ENCODE results near the gene DNASE1L1.

Gene DNASE1L1

DNA sequence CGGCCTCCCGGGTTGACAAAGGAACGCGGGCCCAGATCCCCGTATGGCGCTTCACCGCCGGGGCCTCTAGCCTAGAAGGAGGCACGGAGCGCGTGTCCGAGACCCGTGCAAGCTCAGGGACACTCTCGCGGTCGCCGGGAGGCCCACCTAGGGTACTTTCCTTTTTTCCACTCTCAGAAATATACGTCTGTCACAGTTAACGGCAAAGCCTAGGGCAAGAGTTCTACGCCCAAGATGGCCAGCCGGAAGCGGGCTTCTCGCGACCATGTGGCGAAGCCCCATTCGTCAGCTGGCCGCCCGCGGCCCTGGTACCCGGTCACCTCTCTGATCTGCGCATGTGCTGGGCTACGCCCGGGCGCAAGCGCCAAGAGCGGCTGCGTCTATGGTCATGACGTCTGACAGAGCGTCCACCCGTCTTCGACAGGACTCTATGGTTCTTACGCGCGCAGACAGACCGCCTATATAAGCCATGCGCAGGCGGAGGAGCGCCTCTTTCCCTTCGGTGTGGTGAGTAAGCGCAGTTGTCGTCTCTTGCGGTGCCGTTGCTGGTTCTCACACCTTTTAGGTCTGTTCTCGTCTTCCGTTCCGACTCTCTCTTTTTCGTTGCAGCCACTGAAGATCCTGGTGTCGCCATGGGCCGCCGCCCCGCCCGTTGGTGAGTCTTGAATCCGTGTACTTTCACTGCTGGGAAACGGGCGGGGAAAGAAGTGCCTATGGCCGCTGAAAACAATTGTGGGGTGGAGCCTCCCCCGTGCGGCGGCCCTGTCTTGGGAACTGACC lies 11.0 kb downstream of the DNASE1L1 start, which contains the start of gene RPL10 (continued):
- 0 out of 2 replicates have a peak, but pooled peaks have one; percentile 6 for TF ChIP-seq WT1 (tag by site-specific recombination; IDR thresholded peaks at IDR 0.05)
- TF ChIP-seq SCRT2 (tag by site-specific recombination; IDR thresholded peaks at IDR 0.05): no peak
- TF ChIP-seq ZNF202 (tag by site-specific recombination; IDR thresholded peaks at IDR 0.05; ENCODE audit: borderline replicate concordance): no peak
- TF ChIP-seq ZNF121 (tag by site-specific recombination; IDR thresholded peaks at IDR 0.05): no peak
- TF ChIP-seq ZNF366 (tag by site-specific recombination; conservative IDR thresholded peaks at IDR 0.05): peak; percentile 31; the same call in 1 of the 2 replicates
- no peak for TF ChIP-seq ZNF174 (tag by site-specific recombination; IDR thresholded peaks at IDR 0.05)
- peak; percentile 54; the same call in 1 of the 2 replicates for TF ChIP-seq SP7 (tag by site-specific recombination; IDR thresholded peaks at IDR 0.05)
- TF ChIP-seq EGR2 (tag by site-specific recombination; IDR thresholded peaks at IDR 0.05; ENCODE audit: low read depth): 0 out of 2 replicates have a peak, but pooled peaks have one; percentile 25
- peak; percentile 90; the same call in 1 of the 2 replicates for TF ChIP-seq ZBTB20 (tag by site-specific recombination; IDR thresholded peaks at IDR 0.05)
- no peak for TF ChIP-seq GLIS2 (tag by site-specific recombination; IDR thresholded peaks at IDR 0.05)
- TF ChIP-seq, protein P1, sequence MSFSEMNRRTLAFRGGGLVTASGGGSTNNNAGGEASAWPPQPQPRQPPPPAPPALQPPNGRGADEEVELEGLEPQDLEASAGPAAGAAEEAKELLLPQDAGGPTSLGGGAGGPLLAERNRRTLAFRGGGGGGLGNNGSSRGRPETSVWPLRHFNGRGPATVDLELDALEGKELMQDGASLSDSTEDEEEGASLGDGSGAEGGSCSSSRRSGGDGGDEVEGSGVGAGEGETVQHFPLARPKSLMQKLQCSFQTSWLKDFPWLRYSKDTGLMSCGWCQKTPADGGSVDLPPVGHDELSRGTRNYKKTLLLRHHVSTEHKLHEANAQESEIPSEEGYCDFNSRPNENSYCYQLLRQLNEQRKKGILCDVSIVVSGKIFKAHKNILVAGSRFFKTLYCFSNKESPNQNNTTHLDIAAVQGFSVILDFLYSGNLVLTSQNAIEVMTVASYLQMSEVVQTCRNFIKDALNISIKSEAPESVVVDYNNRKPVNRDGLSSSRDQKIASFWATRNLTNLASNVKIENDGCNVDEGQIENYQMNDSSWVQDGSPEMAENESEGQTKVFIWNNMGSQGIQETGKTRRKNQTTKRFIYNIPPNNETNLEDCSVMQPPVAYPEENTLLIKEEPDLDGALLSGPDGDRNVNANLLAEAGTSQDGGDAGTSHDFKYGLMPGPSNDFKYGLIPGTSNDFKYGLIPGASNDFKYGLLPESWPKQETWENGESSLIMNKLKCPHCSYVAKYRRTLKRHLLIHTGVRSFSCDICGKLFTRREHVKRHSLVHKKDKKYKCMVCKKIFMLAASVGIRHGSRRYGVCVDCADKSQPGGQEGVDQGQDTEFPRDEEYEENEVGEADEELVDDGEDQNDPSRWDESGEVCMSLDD (tag by site-specific recombination; IDR thresholded peaks at IDR 0.05): 0 out of 2 replicates have a peak, but pooled peaks have one; percentile 38
- TF ChIP-seq ZNF23 (tag by site-specific recombination; IDR thresholded peaks at IDR 0.05; ENCODE audit: borderline replicate concordance): no peak
- no peak for TF ChIP-seq SALL2 (tag by site-specific recombination; IDR thresholded peaks at IDR 0.05; ENCODE audit: borderline replicate concordance)
- TF ChIP-seq ZNF473 (tag by site-specific recombination; IDR thresholded peaks at IDR 0.05): no peak
- TF ChIP-seq ZNF76 (tag by site-specific recombination; IDR thresholded peaks at IDR 0.05; ENCODE audit: borderline replicate concordance, low read depth): no peak; the same call in 1 of the 2 replicates
- peak; percentile 70; the same call in 1 of the 2 replicates for TF ChIP-seq YY1 (tag by site-specific recombination; IDR thresholded peaks at IDR 0.05)
- 0 out of 2 replicates have a peak, but pooled peaks have one; percentile 11 for TF ChIP-seq ZNF843 (tag by site-specific recombination; IDR thresholded peaks at IDR 0.05)
- no peak for TF ChIP-seq ZNF654 (tag by site-specific recombination; IDR thresholded peaks at IDR 0.05; ENCODE audit: low read depth)
- TF ChIP-seq OVOL3 (tag by site-specific recombination; IDR thresholded peaks at IDR 0.05): no peak
- TF ChIP-seq SCRT1 (tag by site-specific recombination; IDR thresholded peaks at IDR 0.05; ENCODE audit: borderline replicate concordance): no peak
- TF ChIP-seq, protein P2, sequence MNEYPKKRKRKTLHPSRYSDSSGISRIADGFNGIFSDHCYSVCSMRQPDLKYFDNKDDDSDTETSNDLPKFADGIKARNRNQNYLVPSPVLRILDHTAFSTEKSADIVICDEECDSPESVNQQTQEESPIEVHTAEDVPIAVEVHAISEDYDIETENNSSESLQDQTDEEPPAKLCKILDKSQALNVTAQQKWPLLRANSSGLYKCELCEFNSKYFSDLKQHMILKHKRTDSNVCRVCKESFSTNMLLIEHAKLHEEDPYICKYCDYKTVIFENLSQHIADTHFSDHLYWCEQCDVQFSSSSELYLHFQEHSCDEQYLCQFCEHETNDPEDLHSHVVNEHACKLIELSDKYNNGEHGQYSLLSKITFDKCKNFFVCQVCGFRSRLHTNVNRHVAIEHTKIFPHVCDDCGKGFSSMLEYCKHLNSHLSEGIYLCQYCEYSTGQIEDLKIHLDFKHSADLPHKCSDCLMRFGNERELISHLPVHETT (tag by site-specific recombination; IDR thresholded peaks at IDR 0.05): peak; percentile 60
- TF ChIP-seq ZNF19 (tag by site-specific recombination; IDR thresholded peaks at IDR 0.05; ENCODE audit: low read depth): no peak
- TF ChIP-seq ZNF24 (tag by site-specific recombination; IDR thresholded peaks at IDR 0.05): no peak
- TF ChIP-seq ZNF792 (tag by site-specific recombination; IDR thresholded peaks at IDR 0.05): no peak
- TF ChIP-seq, protein P3, sequence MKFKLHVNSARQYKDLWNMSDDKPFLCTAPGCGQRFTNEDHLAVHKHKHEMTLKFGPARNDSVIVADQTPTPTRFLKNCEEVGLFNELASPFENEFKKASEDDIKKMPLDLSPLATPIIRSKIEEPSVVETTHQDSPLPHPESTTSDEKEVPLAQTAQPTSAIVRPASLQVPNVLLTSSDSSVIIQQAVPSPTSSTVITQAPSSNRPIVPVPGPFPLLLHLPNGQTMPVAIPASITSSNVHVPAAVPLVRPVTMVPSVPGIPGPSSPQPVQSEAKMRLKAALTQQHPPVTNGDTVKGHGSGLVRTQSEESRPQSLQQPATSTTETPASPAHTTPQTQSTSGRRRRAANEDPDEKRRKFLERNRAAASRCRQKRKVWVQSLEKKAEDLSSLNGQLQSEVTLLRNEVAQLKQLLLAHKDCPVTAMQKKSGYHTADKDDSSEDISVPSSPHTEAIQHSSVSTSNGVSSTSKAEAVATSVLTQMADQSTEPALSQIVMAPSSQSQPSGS (tag by site-specific recombination; IDR thresholded peaks at IDR 0.05; ENCODE audit: low read depth): no peak
- TF ChIP-seq, protein P4, sequence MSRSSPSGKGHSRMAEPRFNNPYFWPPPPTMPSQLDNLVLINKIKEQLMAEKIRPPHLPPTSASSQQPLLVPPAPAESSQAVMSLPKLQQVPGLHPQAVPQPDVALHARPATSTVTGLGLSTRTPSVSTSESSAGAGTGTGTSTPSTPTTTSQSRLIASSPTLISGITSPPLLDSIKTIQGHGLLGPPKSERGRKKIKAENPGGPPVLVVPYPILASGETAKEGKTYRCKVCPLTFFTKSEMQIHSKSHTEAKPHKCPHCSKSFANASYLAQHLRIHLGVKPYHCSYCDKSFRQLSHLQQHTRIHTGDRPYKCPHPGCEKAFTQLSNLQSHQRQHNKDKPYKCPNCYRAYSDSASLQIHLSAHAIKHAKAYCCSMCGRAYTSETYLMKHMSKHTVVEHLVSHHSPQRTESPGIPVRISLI (tag by site-specific recombination; IDR thresholded peaks at IDR 0.05): no peak
- TF ChIP-seq ZSCAN30 (tag by site-specific recombination; IDR thresholded peaks at IDR 0.05): no peak
- no peak for TF ChIP-seq ZNF302 (tag by site-specific recombination; IDR thresholded peaks at IDR 0.05; ENCODE audit: low read depth)
- TF ChIP-seq, protein P5, sequence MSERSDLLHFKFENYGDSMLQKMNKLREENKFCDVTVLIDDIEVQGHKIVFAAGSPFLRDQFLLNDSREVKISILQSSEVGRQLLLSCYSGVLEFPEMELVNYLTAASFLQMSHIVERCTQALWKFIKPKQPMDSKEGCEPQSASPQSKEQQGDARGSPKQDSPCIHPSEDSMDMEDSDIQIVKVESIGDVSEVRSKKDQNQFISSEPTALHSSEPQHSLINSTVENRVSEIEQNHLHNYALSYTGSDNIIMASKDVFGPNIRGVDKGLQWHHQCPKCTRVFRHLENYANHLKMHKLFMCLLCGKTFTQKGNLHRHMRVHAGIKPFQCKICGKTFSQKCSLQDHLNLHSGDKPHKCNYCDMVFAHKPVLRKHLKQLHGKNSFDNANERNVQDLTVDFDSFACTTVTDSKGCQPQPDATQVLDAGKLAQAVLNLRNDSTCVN (tag by site-specific recombination; optimal IDR thresholded peaks at IDR 0.05): peak; percentile 55
- TF ChIP-seq ZNF776 (tag by site-specific recombination; IDR thresholded peaks at IDR 0.05; ENCODE audit: borderline replicate concordance): no peak
- TF ChIP-seq ZNF837 (tag by site-specific recombination; IDR thresholded peaks at IDR 0.05): peak; percentile 78; the same call in 1 of the 2 replicates
- peak; percentile 12; the same call in 1 of the 2 replicates for TF ChIP-seq ZEB2 (tag by site-specific recombination; IDR thresholded peaks at IDR 0.05)

All from HEK293 (cell line).